A172 (cell line): ENCODE measurements around the gene RASAL3. TPM values are rescaled to one million over a fixed set of nuclear protein-coding genes. Genes with fewer than 3 reads are reported as not detected.

Experiments
- DNase-seq: peaks from one replicate; pipeline ENCODE4 v3.0.0-alpha.2; 2015; ENCODE audit warnings: low spot score
- total RNA-seq: library from RNA; depleted of rRNA; stranded (reverse); fragments of >200 nt; shearing (Covaris generic); gene quantifications from 2 replicates; pipeline ENCODE4 v1.2.3, GENCODE V29; 2014

Gene RASAL3
- total RNA-seq, 1 experiment from 2014 or later: not detected

- DNase-seq: no peak
These were observed 28.1 kb downstream of the RASAL3 start for GRCh38 chr19:15436012-15436825.

DNA sequence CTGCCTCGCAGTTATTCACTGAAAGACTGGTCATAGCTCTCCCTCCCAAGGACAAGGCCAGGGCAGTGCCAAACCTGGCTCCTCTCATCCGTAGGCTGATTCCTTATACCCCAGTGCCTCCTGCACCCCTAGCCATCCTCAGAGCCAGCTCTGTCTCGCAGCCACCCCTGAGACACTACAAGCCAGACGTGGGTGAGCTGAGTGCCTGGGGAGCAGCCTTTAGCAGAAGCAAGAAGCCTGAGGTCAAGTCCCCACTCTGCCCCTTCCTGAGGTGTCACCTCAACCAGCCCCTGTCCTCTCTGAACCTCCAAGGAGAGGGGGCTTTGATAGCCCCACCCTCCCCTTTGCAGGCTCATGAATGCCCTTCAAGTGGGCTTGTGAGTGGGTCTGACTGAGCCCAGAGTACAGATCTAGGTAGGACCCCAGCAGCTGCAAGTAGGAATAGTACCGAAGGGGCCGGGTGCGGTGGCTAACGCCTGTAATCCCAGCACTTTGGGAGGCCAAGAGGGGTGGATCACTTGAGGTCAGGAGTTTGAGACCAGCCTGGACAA, 30.8 kb downstream of the RASAL3 start:
- DNase-seq: no peak

GRCh38 chr19:15432629-15433518, 31.5 kb downstream of the RASAL3 start:
- DNase-seq: peak; percentile 74

GRCh38 chr19:15432018-15432494, 32.3 kb downstream of the RASAL3 start:
- DNase-seq: no peak

DNA sequence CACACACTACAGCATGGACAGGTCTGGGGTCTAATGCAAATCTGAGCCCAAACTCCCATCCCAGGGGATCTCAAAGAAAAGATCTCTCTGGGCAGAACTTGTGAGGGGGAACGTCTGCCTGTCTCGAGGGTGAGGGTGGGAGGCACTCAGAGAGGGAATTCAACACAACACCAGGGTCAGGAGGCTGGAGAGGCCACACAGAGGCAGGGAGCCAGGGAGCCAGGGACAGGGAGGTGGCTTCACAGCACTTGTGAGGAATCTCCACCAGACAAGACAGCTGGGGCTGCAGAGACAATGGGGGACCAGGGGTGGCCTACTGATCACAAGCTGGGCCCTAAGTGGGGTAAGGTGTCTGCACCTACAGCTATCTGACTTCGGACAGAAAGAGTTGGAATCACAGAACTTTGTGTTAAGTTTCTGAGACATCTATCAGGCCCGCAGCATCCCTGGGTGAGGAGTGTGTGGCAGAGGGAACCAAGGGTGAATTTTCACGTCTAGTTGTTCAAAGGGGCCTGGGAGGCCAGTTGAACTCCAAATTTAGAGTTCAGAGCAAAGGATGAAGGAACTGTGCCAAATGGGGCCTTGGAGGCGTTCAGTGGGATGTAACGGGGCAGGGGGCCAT, 32.8 kb downstream of the RASAL3 start:
- no peak for DNase-seq

- DNase-seq: no peak
These were observed 33.7 kb downstream of the RASAL3 start for GRCh38 chr19:15430526-15431120.

GRCh38 chr19:15429825-15430467, 34.4 kb downstream of the RASAL3 start:
- DNase-seq: no peak

DNA sequence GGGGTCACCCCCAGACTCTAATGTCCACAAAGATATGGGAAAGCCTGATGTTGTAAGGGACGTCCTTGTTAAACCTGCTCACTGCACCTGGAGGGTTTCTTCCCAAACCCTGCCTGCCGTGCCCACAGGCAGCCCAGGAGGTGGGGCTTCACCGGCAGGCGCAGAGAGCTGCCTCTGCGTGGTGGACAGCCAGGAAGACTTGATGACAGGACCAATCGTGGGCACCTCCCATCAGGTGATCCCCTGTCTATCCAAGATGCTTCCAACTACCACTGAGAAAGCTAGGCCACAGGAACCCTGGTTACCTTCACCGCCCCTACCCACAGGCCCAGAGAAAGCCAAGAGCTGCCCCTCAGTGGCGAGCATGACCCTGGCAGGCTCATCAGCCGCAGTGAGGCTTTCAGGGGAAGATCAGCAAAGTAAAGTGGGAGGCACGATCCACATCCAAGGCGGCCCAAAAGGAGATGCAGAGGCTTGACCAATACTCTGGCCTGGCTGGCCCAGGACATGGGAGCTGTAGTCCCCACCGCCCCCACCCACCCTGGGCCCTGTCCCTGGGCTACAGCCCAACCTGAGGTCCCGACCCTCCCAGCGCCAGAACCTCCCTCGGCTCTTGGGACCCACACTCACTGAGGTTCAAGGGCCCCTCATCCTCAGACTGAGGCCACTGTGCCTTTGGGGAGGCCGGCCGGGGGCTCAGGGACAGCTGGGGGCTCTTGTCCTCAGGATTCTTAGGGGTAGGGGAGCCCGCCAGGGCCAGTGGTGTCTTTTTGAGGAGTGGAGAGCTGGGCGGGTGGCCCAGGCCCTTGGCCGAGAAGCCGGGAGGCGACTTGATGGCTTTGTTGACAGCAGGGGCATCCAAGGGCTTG, 35.2 kb downstream of the RASAL3 start:
- no peak for DNase-seq

- no peak for DNase-seq
These were observed 36.3 kb downstream of the RASAL3 start for GRCh38 chr19:15427991-15428471.

- DNase-seq: no peak
These were observed 37.0 kb downstream of the RASAL3 start for GRCh38 chr19:15427350-15427700.

- DNase-seq: no peak
These were observed 37.6 kb downstream of the RASAL3 start for GRCh38 chr19:15426485-15427349.

DNA sequence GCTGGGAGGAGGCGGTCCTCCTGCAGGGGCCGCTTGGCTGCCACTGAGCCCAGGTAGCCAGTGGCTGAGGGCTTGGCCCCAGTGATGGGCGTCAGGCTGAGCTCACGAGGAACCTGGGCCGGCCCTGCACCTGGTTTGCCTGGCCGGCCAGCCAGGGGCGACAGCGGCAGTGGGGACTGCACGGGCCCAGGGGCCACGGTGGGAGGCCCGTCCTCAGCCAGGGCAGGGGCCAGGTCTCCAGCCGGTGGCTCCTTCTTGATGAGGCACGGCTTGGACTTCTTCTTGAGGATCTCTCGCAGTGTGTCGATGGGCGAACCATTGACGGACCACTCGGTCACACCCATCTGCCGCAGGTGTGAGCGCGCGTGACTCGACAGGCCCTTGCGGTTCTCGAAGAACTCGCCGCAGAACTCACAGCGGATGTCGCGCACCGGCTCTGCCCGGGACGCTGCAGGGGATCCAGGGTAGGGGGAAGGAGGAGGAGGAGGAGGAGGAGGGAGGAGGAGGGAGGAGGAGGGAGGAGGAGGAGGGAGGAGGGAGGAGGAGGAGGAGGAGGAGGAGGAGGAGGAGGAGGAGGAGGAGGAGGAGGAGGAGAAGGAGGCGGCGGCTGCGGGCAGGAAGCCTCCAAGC, 38.9 kb downstream of the RASAL3 start:
- no peak for DNase-seq

GRCh38 chr19:15424692-15425272, 39.6 kb downstream of the RASAL3 start:
- no peak for DNase-seq

- DNase-seq: no peak
These were observed 40.2 kb downstream of the RASAL3 start for GRCh38 chr19:15424121-15424520.

- DNase-seq: no peak
These were observed 41.2 kb downstream of the RASAL3 start for GRCh38 chr19:15423130-15423529.

GRCh38 chr19:15422296-15423075, 41.9 kb downstream of the RASAL3 start:
- DNase-seq: no peak

GRCh38 chr19:15421721-15422260, 42.6 kb downstream of the RASAL3 start:
- no peak for DNase-seq
